ENCODE data around the gene DDI2. TPM values are rescaled to one million over a fixed set of nuclear protein-coding genes. Genes with fewer than 3 reads are reported as not detected.
A peak's percentile ranks its signal among the peaks of the same experiment; 100 is the strongest.

DDI2 gene
- total RNA-seq, 4 donors from 2014 or later = 26.2 to 115 (median 43.7) TPM

GRCh38 chr1:15690317-15690716, 73.1 kb downstream of the DDI2 start:
- intact Hi-C loops (cut with DNase I; ENCODE audit: low total_unique reads) = no loop called here
- Histone ChIP-seq H3K27me3 (no peaks in the 10 kb centered on the region), H3K36me3 (no peaks in the 10 kb centered on the region), H3K9me3 (no peaks in the 10 kb centered on the region), H3K4me1 (peaks cover 0 to 12% of the 10 kb centered on the region in 2 donors), H3K4me3 (no peak overlapping the region), H3K27ac (no peak overlapping the region)
- DNase-seq = no peak
- TF ChIP-seq, protein P1, sequence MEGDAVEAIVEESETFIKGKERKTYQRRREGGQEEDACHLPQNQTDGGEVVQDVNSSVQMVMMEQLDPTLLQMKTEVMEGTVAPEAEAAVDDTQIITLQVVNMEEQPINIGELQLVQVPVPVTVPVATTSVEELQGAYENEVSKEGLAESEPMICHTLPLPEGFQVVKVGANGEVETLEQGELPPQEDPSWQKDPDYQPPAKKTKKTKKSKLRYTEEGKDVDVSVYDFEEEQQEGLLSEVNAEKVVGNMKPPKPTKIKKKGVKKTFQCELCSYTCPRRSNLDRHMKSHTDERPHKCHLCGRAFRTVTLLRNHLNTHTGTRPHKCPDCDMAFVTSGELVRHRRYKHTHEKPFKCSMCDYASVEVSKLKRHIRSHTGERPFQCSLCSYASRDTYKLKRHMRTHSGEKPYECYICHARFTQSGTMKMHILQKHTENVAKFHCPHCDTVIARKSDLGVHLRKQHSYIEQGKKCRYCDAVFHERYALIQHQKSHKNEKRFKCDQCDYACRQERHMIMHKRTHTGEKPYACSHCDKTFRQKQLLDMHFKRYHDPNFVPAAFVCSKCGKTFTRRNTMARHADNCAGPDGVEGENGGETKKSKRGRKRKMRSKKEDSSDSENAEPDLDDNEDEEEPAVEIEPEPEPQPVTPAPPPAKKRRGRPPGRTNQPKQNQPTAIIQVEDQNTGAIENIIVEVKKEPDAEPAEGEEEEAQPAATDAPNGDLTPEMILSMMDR (IDR thresholded peaks at IDR 0.05) = no peak
- TF ChIP-seq POLR2A (IDR thresholded peaks at IDR 0.05) = no peak

GRCh38 chr1:15691434-15692032, 74.3 kb downstream of the DDI2 start:
- no peaks in the 10 kb centered on the region for H3K36me3 ChIP-seq
- H3K4me1 ChIP-seq = peaks cover 0 to 6% of the 10 kb centered on the region in 2 donors
- H3K27ac ChIP-seq = peak overlapping the region; percentile 16 to 39
- H3K9me3 ChIP-seq = no peaks in the 10 kb centered on the region
- TF ChIP-seq POLR2A (IDR thresholded peaks at IDR 0.05) = no peak
- TF ChIP-seq, protein P1 (IDR thresholded peaks at IDR 0.05) = no peak
- H3K27me3 ChIP-seq = no peaks in the 10 kb centered on the region
- DNase-seq = peak in 1 of 2 donors; percentile 38
- intact Hi-C loops (cut with DNase I; ENCODE audit: low total_unique reads) = no loop called here
- H3K4me3 ChIP-seq = no peak overlapping the region

DNA sequence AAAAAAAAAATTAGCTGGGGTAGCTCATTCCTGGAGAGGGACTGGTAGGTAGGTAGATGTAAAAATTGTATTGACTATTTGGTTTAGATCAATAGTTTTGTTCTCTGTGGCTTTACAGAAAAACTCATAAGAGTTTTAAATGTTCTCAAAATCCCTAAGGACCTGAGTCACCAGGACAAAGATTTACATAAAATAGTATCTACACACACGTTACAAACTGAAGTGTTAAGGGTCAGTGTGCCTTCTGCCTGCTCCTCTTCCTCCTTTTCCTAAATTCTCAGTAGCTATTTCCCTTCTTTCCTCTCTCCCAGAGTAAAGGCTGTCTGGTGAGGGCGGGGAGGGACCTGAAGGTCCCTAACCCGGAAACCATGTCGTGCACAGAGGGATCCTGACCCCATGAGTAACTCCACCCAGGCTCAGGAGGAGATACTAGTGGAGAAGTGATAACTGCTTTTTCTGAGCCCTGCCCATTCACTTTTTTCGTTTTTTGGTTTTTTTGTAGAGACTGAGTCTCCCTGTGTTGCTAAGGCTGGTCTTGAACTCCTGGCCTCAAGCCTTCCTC, 74.9 kb downstream of the DDI2 start:
- no peak overlapping the region for H3K4me3 ChIP-seq
- intact Hi-C loops (cut with DNase I; ENCODE audit: low total_unique reads) = no loop called here
- no peak for TF ChIP-seq POLR2A (IDR thresholded peaks at IDR 0.05)
- TF ChIP-seq, protein P1 (IDR thresholded peaks at IDR 0.05) = no peak
- no peak overlapping the region for H3K27ac ChIP-seq
- no peaks in the 10 kb centered on the region for H3K36me3 ChIP-seq
- no peaks in the 10 kb centered on the region for H3K27me3 ChIP-seq
- H3K9me3 ChIP-seq = no peaks in the 10 kb centered on the region
- no peak for DNase-seq
- peaks cover 0 to 6% of the 10 kb centered on the region in 2 donors for H3K4me1 ChIP-seq

GRCh38 chr1:15693371-15693770, 76.1 kb downstream of the DDI2 start:
- DNase-seq = no peak
- Histone ChIP-seq H3K9me3 (no peaks in the 10 kb centered on the region), H3K27ac (no peak overlapping the region), H3K36me3 (no peaks in the 10 kb centered on the region), H3K4me1 (peaks cover 0 to 6% of the 10 kb centered on the region in 2 donors), H3K4me3 (no peak overlapping the region), H3K27me3 (no peaks in the 10 kb centered on the region)
- no peak for TF ChIP-seq POLR2A (IDR thresholded peaks at IDR 0.05)
- TF ChIP-seq, protein P1 (IDR thresholded peaks at IDR 0.05) = no peak
- intact Hi-C loops (cut with DNase I; ENCODE audit: low total_unique reads) = no loop called here

DNA sequence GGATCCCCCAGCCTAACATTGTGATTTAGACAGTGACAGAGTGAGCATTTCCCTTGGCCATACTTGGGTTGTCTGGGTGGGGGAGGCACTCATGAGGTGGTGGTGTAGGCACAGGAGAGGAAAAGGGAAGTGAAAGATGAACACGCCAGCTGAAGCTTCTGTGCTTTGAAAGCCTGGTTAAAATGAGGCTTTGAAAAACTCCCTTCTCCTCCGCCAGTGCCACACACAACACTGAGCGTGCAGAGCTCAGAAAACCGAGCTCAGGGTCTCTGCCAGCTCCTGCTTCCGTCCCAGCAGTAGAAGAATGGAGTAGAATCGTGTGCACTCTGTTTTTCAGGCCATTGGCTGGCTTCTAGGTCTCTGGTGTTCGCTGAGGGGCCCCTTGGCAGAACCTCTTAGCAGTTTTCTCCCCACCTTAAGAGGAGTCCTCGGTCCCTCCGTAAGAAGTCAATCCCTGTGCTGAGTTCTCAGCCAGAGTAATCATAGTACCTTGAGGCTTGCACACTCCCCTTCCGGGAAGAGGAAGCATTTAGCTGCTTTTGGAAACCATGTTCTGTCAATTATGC, 79.8 kb downstream of the DDI2 start:
- H3K4me1 ChIP-seq = no peaks in the 10 kb centered on the region
- TF ChIP-seq, protein P1 (IDR thresholded peaks at IDR 0.05) = no peak
- H3K36me3 ChIP-seq = no peaks in the 10 kb centered on the region
- no peak overlapping the region for H3K27ac ChIP-seq
- no peak for DNase-seq
- no peaks in the 10 kb centered on the region for H3K27me3 ChIP-seq
- intact Hi-C loops (cut with DNase I; ENCODE audit: low total_unique reads) = no loop called here
- no peak overlapping the region for H3K4me3 ChIP-seq
- no peaks in the 10 kb centered on the region for H3K9me3 ChIP-seq

All from uterus (tissue), 4 donors.